Measurements from ENCODE around the gene CRTAP. TPM values are rescaled to one million over a fixed set of nuclear protein-coding genes. Genes with fewer than 3 reads are reported as not detected.
"Not testable (repeated sequence)": the region's sequence is repeated elsewhere in the genome, so short reads cannot be mapped to it uniquely, and the experiment has no call there.

Gene CRTAP
- total RNA-seq, 1 donor from 2014 or later, result 42.0 TPM

DNA sequence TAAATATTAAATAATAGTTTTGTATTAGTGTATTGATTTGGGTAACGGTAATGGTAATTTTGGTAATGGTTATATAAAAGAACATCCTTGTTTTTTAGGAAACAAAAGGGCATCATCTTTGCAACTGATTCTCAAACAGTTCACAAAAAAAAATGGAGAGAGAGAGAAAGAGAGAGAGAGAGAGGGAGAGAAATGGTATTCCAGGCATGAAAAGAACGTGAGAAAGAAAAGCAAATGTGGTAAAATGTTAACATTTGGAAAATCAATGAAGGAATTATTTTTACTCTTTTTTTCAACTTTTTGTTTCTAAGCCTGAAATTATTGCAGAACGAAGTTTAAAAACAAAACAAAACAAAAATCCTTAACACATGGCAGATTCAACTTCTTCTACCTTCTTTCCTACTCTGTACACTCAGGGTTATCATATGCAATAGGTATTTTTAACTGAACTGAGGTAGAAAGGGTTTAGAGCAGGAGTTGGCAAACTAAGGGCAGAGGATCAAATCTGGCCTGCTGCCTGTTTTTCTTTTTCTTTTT is 14.6 kb upstream of the CRTAP start:
- DNase-seq (ENCODE audit: low spot score) (no peak), ATAC-seq (no peak)

DNA sequence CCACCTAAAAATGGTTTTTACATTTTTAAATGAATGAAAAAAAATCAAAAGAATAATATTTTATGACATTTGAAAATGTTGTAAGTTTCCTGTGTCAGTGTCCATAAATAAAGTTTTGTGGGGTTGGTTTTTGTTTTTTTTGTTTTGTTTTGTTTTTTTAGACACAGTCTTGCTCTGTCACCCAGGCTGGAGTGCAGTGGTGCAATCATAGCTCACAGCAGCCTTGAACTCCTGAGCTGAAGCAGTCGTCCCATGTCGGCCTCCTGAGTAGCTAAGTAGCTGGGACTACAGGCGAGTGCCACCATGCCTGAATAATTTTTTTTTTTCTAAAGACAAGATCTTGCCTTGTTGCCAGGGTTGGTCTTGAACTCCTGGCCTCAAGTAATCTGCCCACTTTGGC is 14.1 kb upstream of the CRTAP start:
- DNase-seq (ENCODE audit: low spot score) (no peak), ATAC-seq (no peak)

DNA sequence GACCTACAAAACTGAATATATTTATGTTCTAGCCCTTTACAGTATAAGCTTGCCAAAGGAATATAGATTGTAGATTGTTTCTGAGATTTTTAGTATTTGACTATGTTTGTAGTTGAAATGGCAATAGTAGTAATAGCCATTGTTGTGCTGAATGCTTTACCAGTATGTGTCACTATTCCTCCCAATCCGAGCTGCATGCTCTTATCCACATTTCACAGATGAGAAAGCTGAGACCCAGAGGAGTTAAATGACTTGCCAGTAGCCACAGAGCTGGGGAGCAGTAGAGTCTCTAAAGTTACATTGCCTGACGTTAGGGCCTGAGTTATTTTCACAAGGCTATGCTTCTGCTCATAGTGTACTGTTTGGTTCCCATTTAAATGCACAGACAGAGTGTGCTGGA is 13.6 kb upstream of the CRTAP start:
- no peak for ATAC-seq
- DNase-seq (ENCODE audit: low spot score), result no peak

DNA sequence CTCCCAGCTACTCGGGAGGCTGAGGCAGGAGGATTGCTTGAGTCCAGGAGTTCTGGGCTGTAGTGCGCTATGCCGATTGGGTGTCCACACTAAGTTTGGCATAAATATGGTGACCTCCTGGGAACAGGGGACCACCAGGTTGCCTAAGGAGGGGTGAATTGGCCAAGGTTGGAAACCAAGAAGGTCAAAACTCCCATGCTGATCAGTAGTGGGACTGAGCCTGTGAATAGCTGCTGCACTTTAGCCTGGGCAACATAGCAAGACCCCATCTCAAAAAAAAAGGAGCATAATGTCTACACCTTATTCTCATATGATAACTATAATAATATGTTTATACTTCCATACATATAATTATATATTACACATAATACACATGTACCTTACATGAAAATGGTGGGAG is 10.8 kb upstream of the CRTAP start:
- ATAC-seq (no peak), DNase-seq (ENCODE audit: low spot score) (no peak)

DNA sequence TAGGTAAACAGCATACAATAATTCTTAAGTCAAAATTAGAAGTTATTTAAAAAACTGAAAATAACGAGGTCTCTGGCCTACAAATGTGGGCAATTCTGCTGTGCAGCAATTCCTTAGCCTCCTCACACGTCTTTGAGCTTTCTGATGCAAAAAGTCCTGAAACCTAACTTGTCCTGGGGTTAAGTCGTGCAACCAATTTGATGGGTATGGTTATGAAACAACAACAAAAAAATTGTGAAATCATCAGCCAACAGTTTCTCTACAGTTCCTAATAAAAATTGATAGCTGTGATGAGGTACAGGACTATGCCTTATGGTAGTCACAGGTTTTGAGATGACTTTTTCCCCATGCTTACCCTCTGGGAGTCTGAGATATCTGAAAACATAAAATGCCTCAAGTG is 10.3 kb upstream of the CRTAP start:
- no peak for DNase-seq (ENCODE audit: low spot score)
- no peak for ATAC-seq

DNA sequence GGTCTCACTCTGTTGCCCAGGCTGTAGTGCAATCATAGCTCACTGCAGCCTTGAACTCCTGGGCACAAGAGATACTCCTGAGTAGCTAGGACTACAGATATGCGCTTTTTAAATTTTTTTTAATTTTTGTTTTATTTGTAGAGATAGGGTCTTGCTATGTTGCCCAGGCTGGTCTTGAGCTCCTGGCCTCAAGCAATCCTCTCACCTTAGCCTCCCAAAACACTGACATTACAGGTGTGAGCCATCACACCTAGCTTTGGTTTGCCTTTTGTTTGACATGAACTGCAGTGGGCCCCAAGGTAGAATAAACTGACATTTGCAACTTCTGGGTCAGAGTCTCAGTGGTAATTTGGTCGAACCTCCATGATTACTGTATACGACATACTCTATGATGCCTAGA is 9.0 kb upstream of the CRTAP start:
- ATAC-seq, result no peak
- no peak for DNase-seq (ENCODE audit: low spot score)

DNA sequence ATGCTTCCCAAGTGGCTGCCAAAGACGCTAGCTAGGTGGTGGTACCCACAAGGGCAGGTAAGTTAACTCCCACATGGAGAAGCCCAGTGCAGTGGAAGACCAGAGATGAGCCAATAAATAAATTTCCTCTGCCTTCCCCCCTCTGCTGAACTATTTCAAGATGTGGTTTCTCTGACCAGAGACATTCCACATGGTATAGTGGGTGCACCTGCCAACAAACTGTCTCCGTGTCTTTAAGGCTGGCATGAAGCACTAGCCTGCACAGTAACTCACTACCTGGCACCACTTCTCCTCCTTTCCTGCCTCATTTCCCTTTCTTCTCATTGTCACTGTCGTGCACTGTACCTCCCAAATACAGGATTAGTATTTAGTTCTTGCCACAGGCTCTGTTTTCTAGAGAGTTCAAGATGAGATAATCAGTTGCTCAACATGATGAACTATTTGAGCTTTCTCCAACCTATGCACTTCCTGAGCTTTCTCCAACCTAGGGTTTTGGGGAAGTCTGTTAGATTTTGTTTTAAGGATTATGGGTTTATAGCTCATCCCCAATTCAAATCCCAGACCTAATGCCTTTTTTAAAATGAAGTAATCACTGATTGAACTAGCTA is 8.4 kb upstream of the CRTAP start:
- DNase-seq (ENCODE audit: low spot score) (no peak), ATAC-seq (peak; percentile 47)

DNA sequence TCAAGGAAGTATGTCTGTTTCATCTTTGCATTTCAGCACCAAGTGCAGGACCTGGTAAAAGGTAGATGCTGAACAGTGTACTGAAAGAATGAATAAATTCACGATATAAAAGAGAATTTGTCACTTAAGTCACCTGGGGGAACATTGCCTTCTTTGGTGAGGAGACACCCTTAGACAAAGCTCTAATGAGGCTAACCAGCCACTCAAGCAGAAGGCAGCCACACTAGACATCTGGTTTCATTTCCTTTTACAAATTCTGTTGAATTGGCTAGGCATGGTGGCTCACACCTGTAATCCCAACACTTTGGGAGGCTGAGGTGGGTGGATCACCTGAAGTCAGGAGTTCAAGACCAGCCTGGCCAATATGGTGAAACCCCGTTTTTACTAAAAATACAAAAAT is 7.0 kb upstream of the CRTAP start:
- ATAC-seq; DNase-seq (ENCODE audit: low spot score): not testable (repeated sequence)

DNA sequence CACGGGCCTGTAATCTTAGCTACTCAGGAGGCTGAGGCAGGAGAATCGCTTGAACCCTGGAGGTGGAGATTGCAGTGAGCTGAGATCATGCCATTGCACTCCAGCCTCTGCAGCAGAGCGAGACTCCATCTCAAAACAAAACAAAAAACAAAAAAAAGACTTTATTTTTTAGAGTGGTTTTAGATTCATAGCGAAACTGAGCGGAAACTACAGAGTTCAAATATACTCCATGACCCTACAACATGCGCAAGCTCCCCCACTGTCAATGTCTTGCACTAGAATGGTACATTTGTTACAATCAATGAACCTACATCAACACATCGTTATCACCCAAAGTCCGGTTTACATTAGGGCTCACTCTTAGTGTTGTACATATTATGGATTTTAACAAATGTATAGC is 2.2 kb upstream of the CRTAP start:
- ATAC-seq, result no peak
- no peak for DNase-seq (ENCODE audit: low spot score)

DNA sequence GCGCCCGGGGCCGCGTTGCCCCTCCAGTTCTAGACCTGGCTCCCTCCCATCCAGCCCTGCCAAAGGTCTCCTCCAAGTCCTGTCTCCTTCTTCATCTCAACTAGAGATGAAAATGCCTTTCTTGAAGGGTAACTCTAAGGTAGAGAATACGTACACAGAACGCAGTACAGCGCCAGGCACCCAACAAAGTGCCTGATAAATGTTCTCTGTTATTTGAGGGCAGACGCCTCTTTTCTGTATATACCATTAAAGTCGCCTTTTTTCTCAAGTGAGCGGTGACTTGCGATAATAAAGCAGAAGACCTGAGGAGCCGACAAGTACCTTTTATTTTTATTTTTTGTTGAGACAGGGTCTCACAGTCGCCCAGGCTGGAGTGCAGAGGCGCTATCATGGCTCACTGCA is 809 bp downstream of the CRTAP start:
- DNase-seq (ENCODE audit: low spot score) (no peak), ATAC-seq (no peak)

DNA sequence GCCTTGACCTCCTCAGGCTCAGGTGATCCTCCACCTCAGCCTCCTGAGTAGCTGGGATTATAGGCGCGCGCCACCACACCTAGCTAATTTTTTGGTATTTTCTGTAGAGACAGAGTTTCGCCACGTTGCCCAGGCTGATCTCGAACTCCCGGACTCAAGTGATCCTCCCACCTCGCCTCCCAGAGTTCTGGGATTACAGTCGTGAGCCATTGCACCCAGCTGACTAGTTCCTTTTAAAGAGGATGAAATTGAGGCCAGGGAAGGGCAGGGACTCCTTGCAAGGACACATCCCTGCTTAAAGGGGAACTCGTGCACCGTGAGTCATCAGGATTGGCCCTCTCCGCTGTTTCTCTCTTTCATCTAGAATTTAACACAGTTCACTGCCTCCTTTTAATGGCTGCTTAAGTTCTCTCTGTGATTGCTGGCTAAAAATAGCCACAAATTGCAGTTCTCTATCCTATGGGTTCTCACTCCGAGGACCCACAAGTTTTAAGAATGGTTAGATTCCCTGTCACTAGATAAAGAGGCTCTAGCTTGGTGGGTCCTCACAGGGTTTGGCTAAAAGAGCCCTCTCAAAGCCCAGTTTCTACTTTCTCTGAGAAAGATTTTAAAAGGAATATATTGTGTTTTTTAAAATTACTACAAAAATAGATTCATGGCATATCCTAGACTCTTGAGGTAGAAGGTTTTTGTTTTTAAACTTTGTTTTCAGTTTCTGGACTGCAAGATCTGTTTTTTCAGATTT is 1.4 kb downstream of the CRTAP start:
- no peak for DNase-seq (ENCODE audit: low spot score)
- ATAC-seq, result no peak

DNA sequence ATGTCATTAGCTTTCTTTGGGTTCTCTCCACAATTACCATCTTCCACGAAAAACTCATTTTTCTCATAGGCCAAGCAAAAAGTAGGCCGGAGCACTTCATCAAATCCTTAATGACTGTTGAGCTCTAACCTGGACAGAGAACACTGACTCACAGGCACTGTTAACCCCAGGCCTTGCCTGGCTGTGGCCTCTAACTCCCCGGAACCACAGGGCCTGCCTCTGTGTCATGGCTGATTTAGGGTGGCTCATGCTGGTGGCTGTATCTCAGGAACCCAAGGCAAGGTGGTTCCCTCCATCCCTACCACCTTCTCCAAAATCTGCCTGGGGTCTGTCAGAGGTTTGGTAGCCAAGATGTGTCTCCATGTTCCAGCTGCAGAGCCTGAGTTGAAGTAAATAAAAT is 3.6 kb downstream of the CRTAP start:
- DNase-seq (ENCODE audit: low spot score) (no peak), ATAC-seq (no peak)

DNA sequence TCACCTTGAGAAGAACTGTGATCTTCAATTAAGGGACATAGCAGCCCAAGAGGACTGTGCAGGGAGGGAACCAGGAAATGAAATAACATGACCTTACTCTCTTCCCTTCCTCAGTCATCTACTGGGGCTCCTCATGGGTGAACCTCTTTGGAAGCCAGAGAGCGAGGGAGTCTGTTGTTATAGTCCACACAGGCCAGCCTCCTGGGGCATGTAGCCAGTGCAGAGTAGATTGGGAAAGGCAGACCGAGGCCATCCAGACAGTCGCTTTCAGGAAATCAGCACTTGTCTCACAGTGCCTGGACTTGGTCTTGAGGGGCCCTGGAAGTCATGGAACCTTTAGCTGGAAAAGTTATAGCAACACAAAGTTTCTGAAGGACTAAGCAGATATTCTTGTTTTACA is 6.1 kb downstream of the CRTAP start:
- ATAC-seq (peak; percentile 71), DNase-seq (ENCODE audit: low spot score) (no peak)

DNA sequence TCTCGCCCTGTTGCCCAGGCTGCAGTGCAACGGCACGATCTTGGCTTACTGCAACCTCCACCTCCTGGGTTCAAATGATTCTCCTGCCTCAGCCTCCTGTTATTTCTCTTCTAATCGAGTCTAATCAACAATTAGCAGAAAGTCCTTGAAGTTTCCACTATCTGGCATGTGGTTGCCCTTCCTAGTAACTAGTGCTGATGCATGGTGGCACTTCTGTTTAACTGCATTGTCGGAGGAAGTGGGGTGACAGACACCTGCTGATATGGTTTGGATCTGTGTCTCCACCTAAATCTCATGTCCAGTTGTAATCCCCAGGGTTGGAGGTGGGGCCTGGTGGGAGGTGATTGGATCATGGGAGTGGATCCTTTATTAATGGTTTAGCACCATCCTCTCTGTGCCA is 9.2 kb downstream of the CRTAP start:
- no peak for ATAC-seq
- no peak for DNase-seq (ENCODE audit: low spot score)

DNA sequence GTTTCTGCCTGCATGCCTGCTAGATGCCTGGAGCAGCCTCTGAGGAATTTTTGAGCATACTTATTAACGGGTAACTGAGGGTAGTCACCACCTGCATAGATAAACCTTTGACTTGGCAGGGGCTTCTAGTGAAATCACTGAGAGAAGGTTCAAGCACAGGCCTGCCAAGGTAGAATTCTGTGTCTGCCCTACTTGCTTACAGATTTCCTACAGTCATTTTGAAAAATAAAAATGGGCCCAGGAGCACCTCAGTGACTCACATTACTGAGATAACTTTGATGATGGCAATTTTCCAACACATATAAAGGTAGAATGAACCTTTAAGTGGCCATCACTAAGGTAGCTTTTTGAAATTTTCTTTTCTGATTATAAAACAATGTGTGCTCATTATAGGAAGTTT is 10.8 kb downstream of the CRTAP start:
- no peak for ATAC-seq
- DNase-seq (ENCODE audit: low spot score), result no peak

DNA sequence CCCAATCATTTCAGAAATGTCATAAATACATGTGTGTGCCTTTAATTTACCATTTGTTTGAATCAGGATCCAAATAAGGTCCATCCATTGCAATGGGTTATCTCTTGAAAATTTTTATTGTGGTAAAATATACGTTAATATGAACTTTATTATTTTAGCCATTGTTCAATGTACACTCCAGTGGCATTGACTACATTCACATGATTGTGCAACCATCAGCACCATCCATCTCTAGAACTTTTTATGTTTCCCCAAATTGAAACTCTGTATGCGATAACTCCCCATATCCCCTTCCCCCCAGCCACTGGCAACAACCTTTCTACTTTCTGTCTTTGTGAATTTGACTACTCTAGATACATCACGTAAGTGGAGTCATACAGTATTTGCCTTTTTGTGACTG is 12.0 kb downstream of the CRTAP start:
- ATAC-seq (no peak), DNase-seq (ENCODE audit: low spot score) (no peak)

DNA sequence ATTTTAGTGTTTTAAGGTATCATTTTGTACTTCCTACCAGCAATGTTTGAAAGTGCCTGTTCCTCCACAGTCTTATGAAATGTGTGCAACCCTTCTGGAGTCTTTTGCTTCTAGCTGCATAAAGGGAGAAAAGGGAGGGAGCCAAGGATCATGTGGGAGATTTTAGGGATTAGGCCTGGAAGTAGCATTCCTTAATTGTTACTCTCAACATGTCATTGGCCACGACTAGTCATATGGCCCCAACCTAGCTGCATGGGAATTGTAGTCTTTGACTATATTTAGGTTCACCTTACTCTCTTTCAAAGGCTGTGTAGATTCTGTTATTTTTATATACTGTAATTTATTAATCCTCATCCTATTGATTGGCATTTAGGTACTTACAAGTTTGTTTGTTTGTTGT is 14.9 kb downstream of the CRTAP start:
- DNase-seq (ENCODE audit: low spot score) (no peak), ATAC-seq (no peak)

DNA sequence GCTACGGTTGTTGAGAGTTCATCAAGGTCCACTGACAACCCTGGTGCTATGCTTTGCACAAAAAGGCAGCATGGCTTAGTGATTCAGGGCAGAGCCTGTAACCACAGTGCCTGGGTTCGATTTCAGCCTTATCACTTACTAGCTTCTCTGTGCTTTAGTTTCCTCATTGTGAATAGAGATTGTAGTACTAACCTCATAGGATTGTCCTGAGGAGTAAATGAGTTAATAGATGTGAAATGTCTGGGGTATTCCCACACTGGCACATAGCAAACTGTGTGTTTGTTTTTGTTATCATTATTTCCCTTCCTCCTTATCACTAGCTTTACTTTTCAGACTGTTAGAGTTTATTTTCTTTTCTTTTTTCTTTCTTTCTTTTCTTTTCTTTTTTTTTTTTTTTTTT is 16.3 kb downstream of the CRTAP start:
- ATAC-seq (no peak), DNase-seq (ENCODE audit: low spot score) (no peak)

DNA sequence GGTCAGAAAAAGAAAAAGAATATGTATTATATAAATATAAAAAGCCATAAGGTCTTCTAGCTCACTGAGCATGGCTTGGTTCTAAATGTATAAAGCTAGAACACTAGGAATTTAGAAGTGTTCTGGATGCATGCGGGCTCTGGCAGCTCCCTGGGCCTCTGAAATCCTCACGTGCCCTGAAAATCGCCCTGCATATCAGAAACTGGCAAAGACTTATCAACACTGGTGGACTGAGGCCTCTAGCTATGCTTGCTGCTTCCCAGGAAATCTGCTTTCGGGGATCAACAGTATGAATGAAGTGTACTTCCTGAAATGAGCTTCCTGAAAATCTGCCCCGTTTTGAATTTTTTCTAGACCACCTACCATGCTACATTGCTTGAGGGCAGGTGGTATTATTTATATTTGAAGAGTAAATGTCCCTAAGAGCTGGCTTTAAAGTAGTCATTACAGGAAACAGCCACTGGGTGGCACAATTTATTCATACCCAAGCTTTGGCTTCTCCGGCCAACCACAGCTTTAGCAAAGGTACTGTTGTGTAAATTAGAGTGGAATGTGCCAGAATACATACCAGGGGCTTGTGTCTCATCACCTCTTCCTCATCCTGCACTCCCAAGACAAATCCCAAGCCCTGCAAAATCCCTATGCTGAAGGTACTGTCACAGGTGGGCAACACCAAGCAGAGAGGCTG is 17.7 kb downstream of the CRTAP start:
- DNase-seq (ENCODE audit: low spot score), result no peak
- peak; percentile 98 for ATAC-seq

DNA sequence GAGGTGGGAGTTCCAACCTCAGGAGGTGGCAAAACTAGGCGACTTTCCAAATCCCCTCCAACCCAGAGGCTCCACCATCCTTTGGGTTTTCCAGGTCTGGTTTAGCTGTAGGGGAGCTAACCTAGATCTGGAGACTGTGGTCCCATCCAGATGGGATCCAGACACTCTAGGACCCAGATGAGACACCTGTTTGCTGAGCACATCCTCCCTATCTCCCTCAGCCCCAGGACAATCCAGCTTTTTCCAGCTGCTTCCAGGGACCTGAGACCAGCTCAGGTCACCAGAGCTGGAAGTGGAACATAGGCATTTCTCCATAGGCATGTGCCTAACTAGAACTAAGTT is 18.2 kb downstream of the CRTAP start:
- ATAC-seq (no peak), DNase-seq (ENCODE audit: low spot score) (no peak)

DNA sequence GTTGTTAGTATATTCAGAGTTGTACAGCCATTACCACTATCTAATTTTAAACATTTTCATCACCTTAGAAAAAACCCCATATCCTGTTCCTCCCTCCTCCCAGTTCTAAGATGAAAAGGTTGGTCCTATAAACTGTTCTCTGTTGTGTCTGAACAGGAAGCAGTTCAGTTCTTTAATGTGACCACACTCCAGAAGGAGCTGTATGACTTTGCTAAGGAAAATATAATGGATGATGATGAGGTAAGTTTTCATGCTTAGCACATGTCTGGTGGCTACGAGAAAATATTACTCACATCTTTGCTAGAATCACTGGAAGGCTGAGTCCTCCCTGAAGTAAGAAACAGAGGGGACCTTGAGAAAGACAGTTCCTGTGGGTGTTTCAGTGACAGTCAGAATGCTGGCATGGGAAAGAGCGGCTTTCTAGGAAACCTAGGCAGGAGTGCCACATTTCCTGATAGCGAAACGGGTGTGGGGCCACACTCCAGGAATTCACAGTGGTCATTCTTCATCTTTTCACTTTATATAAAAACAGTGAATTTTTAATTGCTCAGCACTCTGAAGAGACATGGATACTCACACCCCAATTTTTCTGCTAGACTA is 20.3 kb downstream of the CRTAP start:
- DNase-seq (ENCODE audit: low spot score) (no peak), ATAC-seq (no peak)

DNA sequence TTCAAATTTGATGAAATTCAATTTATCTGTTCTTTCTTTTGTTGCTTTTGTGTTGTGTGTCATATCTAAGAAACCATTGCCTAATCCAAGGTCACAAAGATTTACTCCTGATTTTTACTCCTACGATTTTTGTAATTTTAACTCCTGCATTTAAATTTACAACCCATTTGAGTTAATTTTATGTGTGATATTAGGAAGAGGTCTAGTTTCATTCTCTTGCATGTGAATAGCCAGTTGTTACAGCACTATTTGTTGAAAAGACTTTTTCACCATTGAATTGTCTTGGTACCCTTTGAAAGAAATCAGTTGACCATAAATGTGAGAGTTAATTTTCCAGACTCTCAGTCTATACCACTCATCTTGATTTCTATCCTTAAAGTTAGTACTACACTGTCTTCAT is 23.9 kb downstream of the CRTAP start:
- ATAC-seq, result no peak

More for the DNA sequence above, 23.9 kb downstream of the CRTAP start:
- no peak for DNase-seq (ENCODE audit: low spot score)
